ENCODE results near the gene ARID1B. TPM values are rescaled to one million over a fixed set of nuclear protein-coding genes. Genes with fewer than 3 reads are reported as not detected.

The ARID1B gene
- total and polyA plus RNA-seq, 2 donors (not counting 1 experiment from before 2014, with no cell fraction given), result 47.2 to 280 TPM

DNA sequence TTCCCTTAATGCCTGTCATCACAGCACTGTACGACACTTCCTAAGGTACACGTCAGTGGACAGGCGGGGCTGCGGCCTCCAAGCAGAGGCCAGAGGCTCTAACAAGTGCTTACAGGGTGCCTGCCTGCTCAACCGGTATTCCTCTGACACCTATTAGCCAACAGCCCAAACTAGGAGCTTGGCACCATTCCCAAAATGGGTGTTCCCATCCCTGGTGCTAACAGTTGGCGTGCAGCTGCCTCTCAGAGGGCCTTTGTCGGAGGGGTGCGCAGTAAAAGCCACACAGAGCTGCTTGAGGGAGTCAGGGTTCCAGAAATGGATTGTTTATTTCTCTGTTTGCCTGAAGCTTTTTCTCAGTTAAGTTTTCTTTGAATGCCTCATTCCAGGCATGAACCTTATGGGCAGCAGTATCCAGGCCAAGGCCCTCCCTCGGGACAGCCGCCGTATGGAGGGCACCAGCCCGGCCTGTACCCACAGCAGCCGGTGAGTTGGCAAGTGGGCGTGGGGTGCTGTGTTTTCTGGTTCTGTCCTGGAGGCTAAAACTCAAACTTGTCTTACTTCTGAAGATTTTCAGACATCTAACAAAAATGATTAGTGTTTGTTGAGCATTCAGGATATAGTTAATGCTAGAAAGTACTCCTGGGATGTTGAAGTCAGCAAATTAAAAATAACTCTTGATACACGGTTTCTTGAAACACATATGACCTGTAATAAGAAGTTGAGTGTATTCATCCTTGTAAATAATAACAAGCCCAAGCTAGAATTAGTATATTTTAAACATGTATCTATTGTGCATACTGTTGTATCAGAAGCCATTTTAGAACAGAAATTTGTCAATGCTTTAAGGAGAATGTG, 421.5 kb downstream of the ARID1B start:
- Histone ChIP-seq H4K20me1 (ENCODE audit: control insufficient read depth, insufficient read depth, low read length, poor library complexity, severe bottlenecking) (peaks cover 5% of the 10 kb centered on the region), H3K9me3 (ENCODE audit: control extremely low read depth in 1 of 3, control insufficient read depth in 2 of 3, insufficient read depth in 1 of 3, low read length in 2 of 3) (no peaks in the 10 kb centered on the region), H3K79me2 (ENCODE audit: control insufficient read depth, insufficient read depth, low read length) (no peaks in the 10 kb centered on the region), H3K9ac (ENCODE audit: low read length) (no peak overlapping the region), H3K27me3 (replicated peaks in 1 of 4; ENCODE audit: control extremely low read depth in 1 of 4, control insufficient read depth in 3 of 4, insufficient read depth in 4 of 4, low read length in 3 of 4) (no peaks in the 10 kb centered on the region), H3K4me1 (ENCODE audit: control insufficient read depth in 2 of 2, insufficient read depth in 2 of 2, low read length in 2 of 2) (no peaks in the 10 kb centered on the region), H3K27ac (ENCODE audit: low read length in 2 of 2) (no peak overlapping the region), H3K36me3 (replicated peaks in 1 of 2; ENCODE audit: control extremely low read depth in 1 of 2, control insufficient read depth in 1 of 2, extremely low read depth in 1 of 2, insufficient read depth in 2 of 2, low read length in 1 of 2) (peaks cover 0 to 91% of the 10 kb centered on the region in 2 experiments), H3K4me3 (ENCODE audit: control extremely low read depth in 1 of 5, extremely low read depth in 1 of 5, insufficient read depth in 1 of 5, low read depth in 2 of 5, low read length in 4 of 5) (no peak overlapping the region), H3K4me2 (replicated peaks; ENCODE audit: low read depth, low read length, poor library complexity, severe bottlenecking) (no peak overlapping the region), H2AFZ (ENCODE audit: insufficient read depth, low read depth, low read length, poor library complexity, severe bottlenecking) (no peak overlapping the region)
- Mint-ChIP-seq H3K27ac (no peak overlapping the region), H3K4me1 (peaks cover 4% of the 10 kb centered on the region), H3K9me3 (ENCODE audit: insufficient read depth) (no peaks in the 10 kb centered on the region), H3K4me3 (no peak overlapping the region), H3K27me3 (no peaks in the 10 kb centered on the region)
- intact Hi-C loops (cut with micrococcal nuclease), result no loop called here
- no peak for TF ChIP-seq EZH2 (IDR thresholded peaks at IDR 0.05; ENCODE audit: borderline replicate concordance, insufficient read depth, low read depth, low read length, poor library complexity, severe bottlenecking)
- TF ChIP-seq CTCF (IDR thresholded peaks at IDR 0.05), result no peak
- ATAC-seq (ENCODE audit: low read depth) (no peak), DNase-seq (no peak)
- WGBS (ENCODE audit: insufficient coverage), result 98% methylated on average over 10 of the region's 15 CpGs
- ChIA-PET POLR2A (no interaction called here), CTCF (no interaction called here)

DNA sequence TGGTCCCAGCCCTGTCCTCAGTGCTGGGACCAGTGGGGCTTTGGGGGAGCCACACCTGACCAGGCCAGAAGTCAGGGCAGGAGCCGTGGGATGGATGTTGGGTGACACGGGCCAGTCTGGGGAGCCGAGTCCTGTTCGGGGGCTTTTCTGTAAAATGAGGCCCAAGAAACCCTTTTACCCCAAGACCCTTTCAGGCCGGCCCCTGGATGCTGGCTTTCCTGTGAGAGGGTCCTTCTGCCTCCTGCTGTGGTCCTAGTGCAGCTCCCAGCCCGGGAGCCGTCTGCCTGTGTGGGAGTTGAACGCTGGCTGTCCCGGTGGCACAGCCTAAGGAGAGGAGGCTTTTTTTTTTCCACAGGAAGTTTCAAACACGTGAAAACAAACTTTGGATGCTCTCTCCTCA, 422.9 kb downstream of the ARID1B start:
- H2AFZ ChIP-seq (ENCODE audit: insufficient read depth, low read depth, low read length, poor library complexity, severe bottlenecking), result no peak overlapping the region
- no peak overlapping the region for H3K4me2 ChIP-seq (replicated peaks; ENCODE audit: low read depth, low read length, poor library complexity, severe bottlenecking)
- Mint-ChIP-seq H3K27me3 (no peaks in the 10 kb centered on the region), H3K4me3 (no peak overlapping the region), H3K4me1 (peaks cover 5% of the 10 kb centered on the region), H3K9me3 (ENCODE audit: insufficient read depth) (no peaks in the 10 kb centered on the region), H3K27ac (no peak overlapping the region)
- ATAC-seq (ENCODE audit: low read depth), result no peak
- intact Hi-C loops (cut with micrococcal nuclease), result no loop called here
- POLR2A ChIA-PET, result interaction anchor here (0.7 kb wide), 1 partner anchor 37 kb away, joined by 4 read pairs; no protein-coding TSS in a partner anchor
- peaks cover 5 to 92% of the 10 kb centered on the region in 2 experiments for H3K36me3 ChIP-seq (replicated peaks in 1 of 2; ENCODE audit: control extremely low read depth in 1 of 2, control insufficient read depth in 1 of 2, extremely low read depth in 1 of 2, insufficient read depth in 2 of 2, low read length in 1 of 2)
- no peak overlapping the region for H3K4me3 ChIP-seq (ENCODE audit: control extremely low read depth in 1 of 5, extremely low read depth in 1 of 5, insufficient read depth in 1 of 5, low read depth in 2 of 5, low read length in 4 of 5)
- H3K79me2 ChIP-seq (ENCODE audit: control insufficient read depth, insufficient read depth, low read length), result no peaks in the 10 kb centered on the region
- 100% methylated on average over 4 of the region's 10 CpGs for WGBS (ENCODE audit: insufficient coverage)
- no peak overlapping the region for H3K9ac ChIP-seq (ENCODE audit: low read length)
- CTCF ChIA-PET, result no interaction called here
- H3K4me1 ChIP-seq (ENCODE audit: control insufficient read depth in 2 of 2, insufficient read depth in 2 of 2, low read length in 2 of 2), result no peaks in the 10 kb centered on the region
- no peak for DNase-seq
- no peaks in the 10 kb centered on the region for H3K27me3 ChIP-seq (replicated peaks in 1 of 4; ENCODE audit: control extremely low read depth in 1 of 4, control insufficient read depth in 3 of 4, insufficient read depth in 4 of 4, low read length in 3 of 4)
- peaks cover 5% of the 10 kb centered on the region for H4K20me1 ChIP-seq (ENCODE audit: control insufficient read depth, insufficient read depth, low read length, poor library complexity, severe bottlenecking)
- no peak overlapping the region for H3K27ac ChIP-seq (ENCODE audit: low read length in 2 of 2)
- H3K9me3 ChIP-seq (ENCODE audit: control extremely low read depth in 1 of 3, control insufficient read depth in 2 of 3, insufficient read depth in 1 of 3, low read length in 2 of 3), result no peaks in the 10 kb centered on the region
- TF ChIP-seq EZH2 (IDR thresholded peaks at IDR 0.05; ENCODE audit: borderline replicate concordance, insufficient read depth, low read depth, low read length, poor library complexity, severe bottlenecking) (no peak), CTCF (IDR thresholded peaks at IDR 0.05) (no peak)
